NCI-H1930 (cell line): Measurements from ENCODE around the gene RPSA.
"Not testable (repeated sequence)": the region's sequence is repeated elsewhere in the genome, so short reads cannot be mapped to it uniquely, and the experiment has no call there.

Source experiments
- DNase-seq, 2 experiments: peaks; one replicate each; lab custom pipeline; 2025; lab: John Stamatoyannopoulos, UW

The RPSA gene

GRCh38 chr3:39388741-39389248 lies 17.7 kb upstream of the RPSA start:
- no peak for DNase-seq

DNA sequence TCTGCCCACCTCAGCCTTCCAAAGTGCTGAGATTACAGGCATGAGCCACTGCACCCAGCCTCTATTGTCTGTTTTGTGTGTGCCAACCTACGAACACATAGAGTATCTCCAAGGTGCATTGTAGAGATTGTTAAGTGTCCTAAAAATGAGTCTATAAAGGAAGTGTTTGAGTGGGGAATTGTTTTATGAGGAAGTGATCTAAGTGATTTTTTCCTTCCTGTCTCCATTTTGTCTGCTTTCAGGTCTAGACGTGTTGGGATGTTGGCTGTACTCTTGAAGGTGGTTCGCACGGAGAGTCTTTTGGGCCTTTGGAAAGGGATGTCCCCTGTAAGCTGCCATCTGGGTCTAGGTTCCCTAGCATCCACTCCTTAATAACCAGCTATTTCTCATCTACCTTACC lies 16.3 kb upstream of the RPSA start:
- DNase-seq = no peak

- no peak for DNase-seq
Measured at GRCh38 chr3:39396690-39397089, 9.8 kb upstream of the RPSA start.

- DNase-seq = no peak
Measured at GRCh38 chr3:39398700-39399099, 7.8 kb upstream of the RPSA start.

- DNase-seq = no peak
Measured at GRCh38 chr3:39401983-39402382, 4.5 kb upstream of the RPSA start.

DNA sequence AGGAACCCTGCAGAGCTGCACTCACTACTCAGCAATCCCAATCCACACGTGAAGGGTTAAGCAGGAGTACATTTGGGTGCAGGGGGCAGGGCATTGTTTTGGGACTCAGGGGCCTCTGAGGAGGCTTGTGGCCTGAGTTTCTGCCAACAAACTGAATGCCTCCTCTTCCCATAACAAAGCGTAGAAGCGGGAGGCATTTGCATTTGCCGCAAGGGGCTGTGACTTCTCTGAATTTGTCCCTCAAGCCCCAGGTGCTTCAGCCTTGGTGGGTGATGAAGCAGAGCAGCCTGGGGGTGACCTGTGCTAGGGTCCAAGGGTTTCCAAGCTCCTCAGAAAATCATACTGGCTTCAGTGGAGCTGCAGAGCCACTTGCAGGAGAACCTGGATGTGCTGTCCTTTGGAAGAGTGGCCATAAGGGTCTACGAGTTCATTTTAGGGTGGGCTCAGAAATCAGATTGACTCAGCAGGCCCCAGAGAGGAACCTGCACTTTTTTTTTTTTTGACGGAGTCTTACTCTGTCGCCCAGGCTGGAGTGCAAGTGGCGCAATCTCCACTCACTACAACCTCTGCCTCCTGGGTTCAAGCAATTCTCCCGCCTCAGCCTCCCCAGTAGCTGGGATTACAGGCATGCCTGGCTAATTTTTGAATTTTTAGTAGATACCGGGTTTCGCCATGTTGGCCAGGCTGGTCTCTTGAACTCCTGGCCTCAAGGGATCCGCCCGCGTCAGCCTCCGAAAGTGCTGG lies 1.4 kb upstream of the RPSA start:
- DNase-seq = no peak

GRCh38 chr3:39405687-39406367 lies 693 bp upstream of the RPSA start:
- no peak for DNase-seq

DNA sequence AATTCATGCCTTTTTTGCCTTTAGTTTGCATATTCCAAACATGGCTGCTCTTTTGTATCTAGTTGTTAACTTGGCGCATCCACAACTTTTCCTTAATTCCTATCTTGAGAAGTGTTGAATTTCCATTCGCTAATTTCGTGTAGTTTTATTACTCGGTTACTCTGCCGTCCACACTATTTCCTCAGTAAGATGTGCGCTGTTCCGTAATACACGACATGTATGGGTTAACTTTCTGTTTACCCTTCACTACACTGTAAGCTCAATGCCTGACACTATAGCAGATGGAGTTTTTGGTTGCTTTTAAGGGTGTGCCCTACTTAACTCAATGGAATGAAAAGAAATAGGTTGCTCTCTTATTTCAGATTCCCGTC lies 724 bp downstream of the RPSA start:
- DNase-seq = no peak

- no peak for DNase-seq
Measured at GRCh38 chr3:39407773-39408492, 1.4 kb downstream of the RPSA start.

DNA sequence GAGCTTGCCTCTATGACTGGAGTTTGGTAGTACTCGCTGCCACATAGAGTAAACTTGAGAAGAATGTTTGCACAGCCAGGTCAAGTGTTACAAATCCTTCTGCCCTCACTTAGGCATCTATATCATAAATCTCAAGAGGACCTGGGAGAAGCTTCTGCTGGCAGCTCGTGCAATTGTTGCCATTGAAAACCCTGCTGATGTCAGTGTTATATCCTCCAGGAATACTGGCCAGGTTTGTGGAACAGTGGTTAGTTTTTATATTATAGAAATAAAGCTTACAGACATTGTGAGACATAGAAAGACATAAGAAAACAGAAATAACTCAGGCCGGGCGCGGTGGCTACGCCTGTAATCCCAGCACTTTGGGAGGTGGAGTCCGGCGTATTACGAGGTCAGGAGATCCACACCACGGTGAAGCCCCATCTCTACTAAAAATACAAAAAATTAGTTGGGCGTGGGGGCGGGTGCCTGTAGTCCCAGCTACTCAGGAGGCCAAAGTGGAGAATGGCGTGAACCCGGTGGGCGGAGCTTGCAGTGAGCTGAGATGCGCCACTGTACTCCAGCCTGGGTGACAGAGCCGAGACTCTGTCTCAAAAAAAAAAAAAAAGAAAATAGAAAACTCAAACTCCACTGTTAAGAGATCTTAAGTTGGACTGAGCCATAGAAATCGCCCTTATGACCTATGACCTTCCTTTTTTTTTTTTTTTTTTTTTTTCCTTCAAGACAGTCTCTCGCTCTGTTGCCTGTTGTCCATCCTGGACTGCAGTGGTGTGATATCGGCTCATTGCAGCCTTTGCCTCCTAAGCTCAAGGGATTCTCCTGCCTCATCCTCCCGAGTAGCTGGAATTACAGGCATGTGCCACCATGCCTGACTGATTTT lies 2.2 kb downstream of the RPSA start:
- no peak for DNase-seq

DNA sequence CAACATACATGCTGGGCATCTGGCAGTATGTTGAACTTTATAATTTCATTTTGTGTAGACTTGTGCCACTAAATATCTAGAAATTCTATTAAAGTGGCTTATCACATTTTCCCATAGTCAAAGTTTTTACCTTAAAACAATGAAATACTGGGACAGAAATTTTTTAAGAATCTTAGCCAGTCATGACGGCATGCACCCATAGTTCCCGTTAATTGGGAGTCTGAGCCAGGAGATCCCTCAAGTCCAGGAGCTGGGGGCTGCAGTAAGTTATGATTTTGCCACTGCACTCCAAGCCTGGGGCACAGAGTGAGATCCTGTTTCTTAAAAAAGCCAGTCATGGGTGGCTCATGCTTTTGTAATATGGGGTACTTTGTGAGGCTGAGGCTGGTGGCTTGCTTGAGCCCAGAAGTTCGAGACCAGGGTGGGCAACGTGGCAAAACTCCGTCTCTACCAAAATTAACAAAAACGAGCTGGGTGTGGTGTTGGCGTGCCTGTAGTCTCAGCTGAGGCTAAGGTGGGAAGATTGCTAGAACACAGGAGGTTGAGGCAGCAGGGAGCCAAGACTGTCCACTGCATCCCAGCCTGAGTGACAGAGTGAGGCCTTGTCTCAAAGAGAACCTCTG lies 3.1 kb downstream of the RPSA start:
- no peak for DNase-seq

GRCh38 chr3:39410893-39411292 lies 4.4 kb downstream of the RPSA start:
- no peak for DNase-seq

- no peak for DNase-seq
Measured at GRCh38 chr3:39412668-39413260, 6.2 kb downstream of the RPSA start.

GRCh38 chr3:39413691-39414420 lies 7.3 kb downstream of the RPSA start:
- no peak for DNase-seq

DNA sequence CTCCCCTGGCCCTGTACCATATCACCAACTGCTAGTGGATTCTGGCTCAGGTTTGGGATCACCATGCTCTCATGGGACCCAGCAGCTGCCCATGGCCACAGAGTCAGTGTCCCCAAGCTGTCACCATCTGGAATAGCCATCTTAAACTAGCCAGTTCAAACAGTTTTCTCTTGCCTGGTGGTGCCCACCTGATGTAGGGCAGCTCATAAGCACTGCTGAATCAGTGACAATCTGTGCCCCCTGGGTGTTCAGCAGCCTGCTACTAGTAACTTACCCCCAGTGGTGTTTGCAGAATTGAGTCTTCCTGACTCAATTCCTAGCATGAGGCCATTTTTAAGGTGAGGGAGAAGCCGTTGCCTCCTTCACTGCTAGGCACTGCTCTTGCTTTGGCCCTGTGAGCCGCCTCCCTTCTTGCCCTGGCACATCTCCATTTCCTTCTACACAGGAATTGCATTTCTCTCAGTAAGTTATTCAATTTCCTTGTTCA lies 7.9 kb downstream of the RPSA start:
- no peak for DNase-seq

GRCh38 chr3:39415302-39415701 lies 8.8 kb downstream of the RPSA start:
- not testable (repeated sequence) for DNase-seq

DNA sequence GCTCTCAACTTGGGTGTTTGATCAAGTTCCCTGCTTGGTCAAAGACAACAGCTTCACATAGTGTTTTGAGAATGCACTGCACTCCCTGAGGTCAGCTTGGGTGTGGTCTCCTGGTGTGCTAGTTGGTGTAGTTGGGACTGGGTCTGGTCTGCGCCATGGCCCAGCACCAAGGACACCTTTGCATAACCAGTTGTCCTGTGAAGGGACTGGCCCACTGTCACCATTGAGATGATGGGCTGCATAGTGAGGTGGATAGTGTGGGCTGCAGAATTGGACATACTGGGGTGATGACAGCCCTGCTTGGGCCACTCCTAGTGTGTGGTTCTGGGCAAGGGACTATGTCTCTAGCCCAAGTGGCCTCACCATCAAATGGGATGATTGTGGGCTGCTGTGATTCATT lies 9.5 kb downstream of the RPSA start:
- no peak for DNase-seq

DNA sequence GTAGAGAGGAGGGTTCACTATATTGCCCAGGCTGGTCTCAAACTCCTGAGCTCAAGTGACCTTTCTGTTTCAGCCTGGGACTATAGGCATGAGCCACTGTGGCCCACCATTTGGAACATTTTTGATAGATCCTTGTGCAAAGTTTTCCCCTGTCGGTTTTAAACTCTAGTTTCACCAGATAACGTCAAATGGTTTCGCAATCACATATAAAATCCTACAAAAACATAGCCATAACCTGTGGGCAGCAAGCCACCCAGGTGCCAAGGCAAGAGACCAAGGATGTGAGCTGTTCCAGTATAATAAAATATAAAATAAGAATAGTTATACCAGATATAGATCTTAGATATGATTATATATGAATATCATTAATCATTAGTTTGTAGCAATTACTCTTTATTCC lies 10.5 kb downstream of the RPSA start:
- DNase-seq = not testable (repeated sequence)

GRCh38 chr3:39418556-39419225 lies 12.2 kb downstream of the RPSA start:
- DNase-seq = not testable (repeated sequence)
